SJCRH30 (cell line): ENCODE data around the gene RNF217. TPM values are rescaled to one million over a fixed set of nuclear protein-coding genes. Genes with fewer than 3 reads are reported as not detected.
A peak's percentile ranks its signal among the peaks of the same experiment; 100 is the strongest.
"Not testable (repeated sequence)": the region's sequence is repeated elsewhere in the genome, so short reads cannot be mapped to it uniquely, and the experiment has no call there.

Experiments
- DNase-seq, 2 experiments: peaks; one replicate each; pipeline ENCODE4 v3.0.0-alpha.2; 2015 to 2020
- H3K27ac ChIP-seq: fragments of 250-450 bp; sonication (Bioruptor Pico); 2 replicates; pipeline ENCODE4 v1.5.1; 2020; ENCODE audit warnings: mild to moderate bottlenecking, moderate library complexity
- H3K27me3 ChIP-seq: fragments of 250-450 bp; sonication (Bioruptor Pico); 2 replicates; pipeline ENCODE4 v1.5.1; 2020; ENCODE audit warnings: mild to moderate bottlenecking, moderate library complexity
- H3K36me3 ChIP-seq: fragments of 250-450 bp; sonication (Bioruptor Pico); 2 replicates; pipeline ENCODE4 v1.5.1; 2020; ENCODE audit warnings: mild to moderate bottlenecking, moderate library complexity
- H3K4me1 ChIP-seq: fragments of 250-450 bp; sonication (Bioruptor Pico); 2 replicates; pipeline ENCODE4 v1.5.1; 2020; ENCODE audit warnings: mild to moderate bottlenecking, moderate library complexity
- H3K4me3 ChIP-seq: fragments of 250-450 bp; sonication (Bioruptor Pico); 2 replicates; pipeline ENCODE4 v1.5.1; 2020; ENCODE audit warnings: mild to moderate bottlenecking, moderate library complexity
- H3K9me3 ChIP-seq: fragments of 250-450 bp; sonication (Bioruptor Pico); replicated peaks from 2 replicates; pipeline ENCODE4 v1.5.1; 2020; ENCODE audit warnings: mild to moderate bottlenecking, moderate library complexity
- total RNA-seq: library from RNA; depleted of rRNA; stranded (reverse); fragments of >200 nt; shearing (Covaris generic); gene quantifications from 2 replicates; pipeline ENCODE4 v1.2.3, GENCODE V29; 2014

RNF217 gene
- total RNA-seq, 1 experiment from 2014 or later: 16.0 TPM

DNA sequence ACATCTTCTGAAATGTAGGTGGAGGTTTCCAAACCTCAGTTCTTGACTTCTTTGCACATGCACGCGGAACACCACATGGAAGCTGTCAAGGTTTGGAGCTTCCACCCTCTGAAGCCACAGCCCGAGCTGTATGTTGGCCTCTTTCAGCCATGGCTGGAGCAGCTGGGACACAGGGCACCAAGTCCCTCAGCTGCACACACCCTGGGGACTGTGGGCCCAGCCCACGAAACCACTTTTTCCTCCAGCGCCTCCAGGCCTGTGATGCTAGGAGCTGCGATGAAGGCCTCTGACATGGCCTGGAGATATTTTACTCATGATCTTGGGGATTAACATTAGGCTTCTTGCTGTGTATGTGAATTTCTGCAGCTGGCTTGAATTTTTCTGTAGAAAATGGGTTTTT is 68.7 kb downstream of the RNF217 start:
- DNase-seq: no peak
- H3K36me3 ChIP-seq: no peaks in the 10 kb centered on the region; the same call in 1 of the 2 replicates
- H3K27ac ChIP-seq: no peak overlapping the region
- H3K27me3 ChIP-seq: no peaks in the 10 kb centered on the region
- no peak overlapping the region for H3K4me3 ChIP-seq
- peaks cover 9% of the 10 kb centered on the region for H3K9me3 ChIP-seq
- no peaks in the 10 kb centered on the region for H3K4me1 ChIP-seq

DNA sequence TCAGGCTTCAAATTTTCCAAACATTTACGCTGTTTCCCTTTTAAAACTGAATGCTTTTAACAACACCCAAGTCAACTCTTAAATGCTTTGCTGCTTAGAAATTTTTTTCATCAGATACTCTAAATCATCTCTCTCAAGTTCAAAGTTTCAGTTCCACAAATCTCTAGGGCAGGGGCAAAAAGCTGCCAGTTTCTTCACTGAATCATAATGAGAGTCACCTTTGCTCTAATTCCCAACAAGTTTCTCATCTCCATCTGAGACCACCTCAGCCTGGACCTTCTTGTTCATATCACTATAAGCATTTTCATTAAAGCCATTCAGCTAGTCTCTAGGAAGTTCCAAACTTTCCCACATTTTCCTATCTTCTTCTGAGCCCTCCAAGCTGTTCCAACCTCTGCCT is 69.1 kb downstream of the RNF217 start:
- Histone ChIP-seq H3K36me3 (no peaks in the 10 kb centered on the region; the same call in 1 of the 2 replicates), H3K27ac (no peak overlapping the region), H3K4me3 (no peak overlapping the region), H3K9me3 (peaks cover 9% of the 10 kb centered on the region), H3K4me1 (no peaks in the 10 kb centered on the region), H3K27me3 (no peaks in the 10 kb centered on the region)
- no peak for DNase-seq

DNA sequence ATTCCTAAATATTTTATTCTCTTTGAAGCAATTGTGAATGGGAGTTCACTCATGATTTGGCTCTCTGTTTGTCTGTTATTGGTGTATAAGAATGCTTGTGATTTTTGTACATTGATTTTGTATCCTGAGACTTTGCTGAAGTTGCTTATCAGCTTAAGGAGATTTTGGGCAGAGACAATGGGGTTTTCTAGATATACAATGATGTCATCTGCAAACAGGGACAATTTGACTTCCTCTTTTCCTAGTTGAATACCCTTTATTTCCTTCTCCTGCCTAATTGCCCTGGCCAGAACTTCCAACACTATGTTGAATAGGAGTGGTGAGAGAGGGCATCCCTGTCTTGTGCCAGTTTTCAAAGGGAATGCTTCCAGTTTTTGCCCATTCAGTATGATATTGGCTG is 72.7 kb downstream of the RNF217 start:
- not testable (repeated sequence) for H3K4me1 ChIP-seq, H3K27ac ChIP-seq, H3K36me3 ChIP-seq, H3K4me3 ChIP-seq, DNase-seq, H3K9me3 ChIP-seq, H3K27me3 ChIP-seq

GRCh38 chr6:125036486-125036885 is 74.2 kb downstream of the RNF217 start:
- not testable (repeated sequence) for H3K27me3 ChIP-seq, DNase-seq, H3K4me3 ChIP-seq, H3K4me1 ChIP-seq, H3K27ac ChIP-seq, H3K9me3 ChIP-seq, H3K36me3 ChIP-seq

DNA sequence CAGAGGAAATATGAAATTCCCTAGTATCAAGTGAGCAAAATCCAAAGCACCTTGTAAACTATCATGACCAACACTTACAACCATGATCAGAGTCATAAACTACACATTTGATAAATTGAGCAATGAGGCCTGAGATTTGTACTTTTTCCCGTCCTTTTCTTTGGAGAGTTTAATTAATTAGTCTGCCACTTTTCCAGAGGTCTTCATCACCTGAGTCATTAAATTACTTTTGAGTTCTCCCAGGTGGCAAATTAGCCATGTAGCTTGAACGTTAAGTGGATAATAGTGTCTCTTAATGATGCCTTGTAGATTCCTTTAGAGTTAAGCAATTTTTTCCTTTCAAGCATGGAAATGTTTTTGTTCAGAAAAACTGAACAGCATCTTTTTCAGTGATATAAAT is 75.6 kb downstream of the RNF217 start:
- Histone ChIP-seq H3K27me3 (no peaks in the 10 kb centered on the region), H3K4me3 (no peak overlapping the region), H3K9me3 (no peaks in the 10 kb centered on the region), H3K36me3 (0 out of 2 replicates have a peak, but pooled peaks cover 3% of the 10 kb centered on the region), H3K4me1 (no peaks in the 10 kb centered on the region), H3K27ac (no peak overlapping the region)
- DNase-seq: no peak

GRCh38 chr6:125038925-125039324 is 76.7 kb downstream of the RNF217 start:
- Histone ChIP-seq H3K4me1 (no peaks in the 10 kb centered on the region), H3K4me3 (no peak overlapping the region), H3K27me3 (no peaks in the 10 kb centered on the region), H3K27ac (no peak overlapping the region), H3K36me3 (0 out of 2 replicates have a peak, but pooled peaks cover 3% of the 10 kb centered on the region), H3K9me3 (no peaks in the 10 kb centered on the region)
- DNase-seq: no peak

- H3K27ac ChIP-seq: no peak overlapping the region
- H3K27me3 ChIP-seq: no peaks in the 10 kb centered on the region
- H3K9me3 ChIP-seq: no peaks in the 10 kb centered on the region
- H3K4me3 ChIP-seq: no peak overlapping the region
- no peaks in the 10 kb centered on the region for H3K4me1 ChIP-seq
- peaks cover 5% of the 10 kb centered on the region; the same call in 1 of the 2 replicates for H3K36me3 ChIP-seq
- DNase-seq: no peak
These were observed 79.7 kb downstream of the RNF217 start for GRCh38 chr6:125041740-125042459.

DNA sequence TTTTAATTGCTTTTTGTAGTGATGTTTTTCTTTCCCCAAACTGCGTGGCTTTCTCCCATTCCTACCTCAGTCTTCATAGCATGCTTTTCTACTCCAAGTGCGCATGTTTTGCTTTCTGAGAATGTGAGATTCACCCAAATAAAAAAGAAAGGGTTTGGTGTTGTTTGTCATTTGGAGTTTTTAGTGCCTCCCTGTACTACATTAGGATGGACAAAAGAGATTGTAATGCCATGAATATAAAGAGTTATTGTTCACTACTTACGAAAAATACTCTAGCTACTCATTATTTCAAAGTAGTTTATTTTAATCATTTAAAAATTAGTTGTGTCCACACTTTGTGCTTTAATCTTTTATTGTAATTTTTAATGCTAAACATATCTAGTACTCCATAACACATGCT is 81.8 kb downstream of the RNF217 start:
- Histone ChIP-seq H3K27me3 (no peaks in the 10 kb centered on the region), H3K36me3 (peaks cover 6% of the 10 kb centered on the region; the same call in 1 of the 2 replicates), H3K9me3 (no peaks in the 10 kb centered on the region), H3K4me1 (no peaks in the 10 kb centered on the region), H3K4me3 (no peak overlapping the region), H3K27ac (no peak overlapping the region)
- DNase-seq: no peak

GRCh38 chr6:125044667-125045066 is 82.4 kb downstream of the RNF217 start:
- no peak overlapping the region for H3K27ac ChIP-seq
- H3K36me3 ChIP-seq: peaks cover 4% of the 10 kb centered on the region; the same call in 1 of the 2 replicates
- no peaks in the 10 kb centered on the region for H3K9me3 ChIP-seq
- no peak overlapping the region for H3K4me3 ChIP-seq
- no peaks in the 10 kb centered on the region for H3K4me1 ChIP-seq
- no peak for DNase-seq
- no peaks in the 10 kb centered on the region for H3K27me3 ChIP-seq

- Histone ChIP-seq H3K4me3 (no peak overlapping the region), H3K4me1 (no peaks in the 10 kb centered on the region), H3K9me3 (no peaks in the 10 kb centered on the region), H3K27ac (no peak overlapping the region), H3K36me3 (peaks cover 8% of the 10 kb centered on the region; the same call in 1 of the 2 replicates), H3K27me3 (no peaks in the 10 kb centered on the region)
- DNase-seq: peak in 1 of 2 experiments; percentile 6
These were observed 84.1 kb downstream of the RNF217 start for GRCh38 chr6:125046107-125046925.

GRCh38 chr6:125048274-125048673 is 86.0 kb downstream of the RNF217 start:
- Histone ChIP-seq H3K27ac (no peak overlapping the region), H3K27me3 (no peaks in the 10 kb centered on the region)
- DNase-seq: no peak

DNA sequence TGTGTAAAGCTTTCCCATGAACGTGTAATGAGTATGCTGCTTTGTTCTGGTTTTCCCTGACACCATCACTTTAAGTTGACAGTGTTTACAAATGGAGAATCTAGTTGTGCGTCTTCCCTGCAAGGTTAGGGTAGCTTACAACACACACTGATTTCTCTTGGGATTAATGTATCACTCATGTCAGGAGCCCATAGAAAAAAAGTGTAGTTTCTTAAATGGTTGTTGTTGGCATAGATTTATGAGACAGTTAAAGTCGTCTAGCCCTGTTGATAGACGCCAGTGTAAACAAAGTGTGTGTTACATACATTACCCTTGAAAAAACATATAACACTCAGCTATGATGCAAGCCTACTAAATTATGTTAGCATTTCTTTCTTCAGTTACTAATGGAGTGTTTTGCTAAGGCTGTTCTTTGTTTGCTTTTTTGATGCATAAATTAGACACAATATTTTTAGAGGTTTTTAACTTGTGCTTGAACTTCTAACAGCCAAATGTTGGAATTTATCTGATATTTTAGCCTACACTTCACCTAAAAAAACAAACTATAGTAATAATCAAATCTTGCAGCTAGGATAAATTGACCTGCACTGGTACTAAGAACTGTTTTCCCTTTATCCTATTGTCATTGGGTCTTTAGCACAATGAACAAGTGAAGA is 88.6 kb downstream of the RNF217 start:
- no peak for DNase-seq
- no peaks in the 10 kb centered on the region for H3K4me1 ChIP-seq
- no peaks in the 10 kb centered on the region for H3K27me3 ChIP-seq
- no peak overlapping the region for H3K27ac ChIP-seq
- no peaks in the 10 kb centered on the region for H3K9me3 ChIP-seq
- H3K36me3 ChIP-seq: peaks cover 6% of the 10 kb centered on the region; the same call in 1 of the 2 replicates
- H3K4me3 ChIP-seq: no peak overlapping the region

More at GRCh38 chr6:125048274-125048673, 86.0 kb downstream of the RNF217 start:
- no peaks in the 10 kb centered on the region for H3K4me1 ChIP-seq
- peaks cover 8% of the 10 kb centered on the region; the same call in 1 of the 2 replicates for H3K36me3 ChIP-seq
- no peaks in the 10 kb centered on the region for H3K9me3 ChIP-seq
- H3K4me3 ChIP-seq: no peak overlapping the region

GRCh38 chr6:125053809-125054208 is 91.6 kb downstream of the RNF217 start:
- Histone ChIP-seq H3K27ac (no peak overlapping the region), H3K4me1 (no peaks in the 10 kb centered on the region), H3K27me3 (no peaks in the 10 kb centered on the region), H3K4me3 (no peak overlapping the region), H3K36me3 (0 out of 2 replicates have a peak, but pooled peaks cover 4% of the 10 kb centered on the region), H3K9me3 (no peaks in the 10 kb centered on the region)
- DNase-seq: no peak

GRCh38 chr6:125054331-125054730 is 92.1 kb downstream of the RNF217 start:
- Histone ChIP-seq H3K36me3 (0 out of 2 replicates have a peak, but pooled peaks cover 4% of the 10 kb centered on the region), H3K4me1 (no peaks in the 10 kb centered on the region), H3K9me3 (no peaks in the 10 kb centered on the region), H3K4me3 (no peak overlapping the region), H3K27me3 (no peaks in the 10 kb centered on the region), H3K27ac (no peak overlapping the region)
- no peak for DNase-seq
